NCI-H2196 (cell line): ENCODE data around the gene PTGR1.

Experiments used
- DNase-seq: peaks from one replicate; lab custom pipeline; 2025; ENCODE audit not compliant: unreplicated experiment; lab: John Stamatoyannopoulos, UW

PTGR1 gene

GRCh38 chr9:111548623-111549022 lies 50.8 kb downstream of the PTGR1 start:
- DNase-seq, result no peak

DNA sequence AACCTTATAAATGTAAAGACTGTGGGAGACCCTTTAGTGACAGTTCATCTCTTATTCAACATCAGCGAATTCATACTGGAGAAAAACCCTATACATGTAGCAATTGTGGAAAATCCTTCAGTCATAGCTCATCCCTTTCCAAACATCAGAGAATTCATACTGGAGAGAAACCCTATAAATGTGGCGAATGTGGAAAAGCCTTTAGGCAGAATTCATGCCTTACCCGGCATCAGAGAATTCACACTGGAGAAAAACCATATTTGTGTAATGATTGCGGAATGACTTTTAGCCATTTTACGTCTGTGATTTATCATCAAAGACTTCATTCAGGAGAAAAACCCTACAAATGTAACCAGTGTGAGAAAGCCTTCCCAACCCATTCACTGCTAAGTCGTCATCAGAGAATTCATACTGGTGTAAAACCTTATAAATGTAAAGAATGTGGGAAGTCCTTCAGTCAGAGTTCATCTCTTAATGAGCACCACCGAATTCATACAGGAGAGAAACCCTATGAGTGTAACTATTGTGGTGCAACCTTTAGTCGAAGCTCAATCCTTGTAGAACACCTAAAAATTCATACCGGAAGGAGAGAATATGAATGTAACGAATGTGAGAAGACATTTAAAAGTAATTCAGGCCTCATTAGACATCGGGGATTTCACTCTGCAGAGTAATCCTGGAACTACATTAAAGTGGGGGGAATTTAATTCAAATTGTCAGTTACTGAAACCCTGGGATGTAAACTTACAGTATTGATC lies 56.8 kb downstream of the PTGR1 start:
- DNase-seq, result no peak

DNA sequence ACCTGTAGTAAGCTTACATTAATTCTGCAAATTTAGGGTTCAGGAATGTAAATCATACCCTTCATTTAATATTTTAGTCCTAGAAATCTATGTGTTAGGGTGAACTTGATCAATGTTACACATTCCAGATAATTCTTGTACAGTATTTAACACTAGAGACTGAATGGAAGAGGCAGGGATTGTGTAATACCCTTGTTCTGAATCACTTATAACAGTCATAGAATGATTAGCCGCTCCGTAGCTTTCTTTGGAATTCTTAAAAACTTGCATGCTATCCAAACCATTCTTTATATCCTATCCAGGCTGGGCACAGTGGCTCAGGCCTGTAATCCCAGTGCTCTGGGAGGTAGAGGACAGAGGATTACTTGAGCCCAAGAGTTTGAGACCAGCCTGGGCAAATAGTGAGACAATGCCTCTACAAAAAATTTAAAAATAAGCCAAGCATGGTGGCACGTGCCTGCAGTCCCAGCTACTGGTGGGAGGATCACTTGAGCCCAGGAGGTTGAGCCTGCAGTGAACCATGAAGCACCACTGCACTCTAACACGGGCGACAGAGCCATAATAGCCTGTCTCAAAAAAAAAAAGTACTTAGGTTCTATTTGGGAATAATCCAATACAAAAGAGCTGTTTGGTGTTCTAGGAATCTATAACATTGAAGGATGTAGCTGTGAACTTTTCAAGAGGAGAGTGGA lies 66.2 kb downstream of the PTGR1 start:
- no peak for DNase-seq

- no peak for DNase-seq
Measured at GRCh38 chr9:111531716-111532115, 67.7 kb downstream of the PTGR1 start.

DNA sequence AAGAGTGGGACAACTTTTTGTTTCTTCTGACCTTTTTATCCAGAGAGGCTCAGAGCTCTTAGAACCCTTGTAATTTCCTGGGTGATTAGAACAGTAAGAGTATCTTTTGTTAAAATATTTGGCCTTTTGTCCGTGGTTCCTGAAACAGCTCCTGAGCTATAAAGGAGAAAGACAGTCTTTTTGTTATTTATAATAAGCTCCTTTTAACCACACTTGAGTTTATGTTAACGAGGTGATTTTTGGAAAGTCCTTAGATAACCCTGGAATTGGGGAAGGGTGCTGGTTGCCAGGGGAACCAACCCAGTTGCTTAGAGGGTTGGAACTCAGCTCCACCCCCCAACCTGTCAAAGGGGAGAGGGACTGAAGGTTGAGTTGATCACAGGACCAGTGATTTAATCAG lies 69.7 kb downstream of the PTGR1 start:
- DNase-seq, result no peak

GRCh38 chr9:111527347-111527746 lies 72.1 kb downstream of the PTGR1 start:
- DNase-seq, result no peak

GRCh38 chr9:111525056-111525977 lies 74.1 kb downstream of the PTGR1 start, which contains the start of gene ZNF483:
TSS of gene ZNF483 (plus strand) at chr9:111525179. CDS start at chr9:111527396, 2,217 bp downstream.
- peak; percentile 91 for DNase-seq

DNA sequence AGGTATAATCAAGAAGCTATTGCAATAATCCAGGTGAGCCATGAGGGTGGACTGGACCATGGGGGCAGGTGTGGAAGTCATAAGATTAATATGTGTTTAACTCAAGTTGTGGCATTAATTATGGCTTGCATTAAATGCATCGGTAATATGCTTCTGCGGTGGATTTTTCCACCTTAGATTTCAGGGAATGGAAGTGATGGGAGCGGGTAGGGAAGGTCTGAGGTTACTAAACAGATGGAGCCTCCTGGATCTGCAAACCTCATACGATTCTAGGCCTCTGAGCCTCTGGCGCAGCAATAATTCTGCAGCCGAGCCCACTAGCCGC lies 74.8 kb downstream of the PTGR1 start:
- DNase-seq, result no peak

DNA sequence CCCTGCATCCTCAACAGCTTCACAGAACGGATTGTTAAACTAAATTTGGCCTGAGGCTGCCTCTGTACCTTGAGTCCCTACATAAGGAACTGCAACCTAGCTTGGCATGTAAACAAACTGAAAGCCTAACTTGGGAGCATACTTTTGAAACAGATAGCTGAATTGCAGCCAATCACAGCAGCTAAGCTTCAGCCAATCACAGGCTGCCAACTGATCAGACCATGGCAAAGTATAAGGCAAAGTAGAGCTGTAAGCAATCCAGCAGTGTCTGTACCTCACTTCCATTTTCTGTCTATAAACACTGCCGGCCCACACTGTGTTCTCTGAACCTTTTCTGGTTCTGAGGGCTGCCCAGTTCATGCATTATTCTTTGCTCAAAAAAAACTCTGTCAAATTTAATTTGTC lies 83.4 kb downstream of the PTGR1 start:
- DNase-seq, result no peak

- DNase-seq, result no peak
Measured at GRCh38 chr9:111514967-111515366, 84.5 kb downstream of the PTGR1 start.
